H9 (cell line): ENCODE results near the gene STPG1. TPM values are rescaled to one million over a fixed set of nuclear protein-coding genes. Genes with fewer than 3 reads are reported as not detected.
A peak's percentile ranks its signal among the peaks of the same experiment; 100 is the strongest.

Experiments used
- DNase-seq: peaks from one replicate; pipeline ENCODE4 v3.0.0-alpha.2; 2017
- H2AFZ ChIP-seq: one replicate; pipeline ENCODE4 v1.6.1; 2013; ENCODE audit warnings: mild to moderate bottlenecking, low read length, control low read depth, moderate library complexity
- H2AK5ac ChIP-seq: 2 replicates; pipeline ENCODE4 v1.6.1; 2013; ENCODE audit warnings: low read length, control low read depth, mixed read lengths; ENCODE audit not compliant: insufficient read length
- H2BK120ac ChIP-seq: one replicate; pipeline ENCODE4 v1.6.1; 2013; ENCODE audit warnings: low read depth, mild to moderate bottlenecking, low read length, control low read depth, inconsistent platforms; ENCODE audit not compliant: poor library complexity, severe bottlenecking
- H2BK12ac ChIP-seq: 2 replicates; pipeline ENCODE4 v1.6.1; 2013; ENCODE audit warnings: low read length, control low read depth, mixed read lengths, low read depth; ENCODE audit not compliant: insufficient read length
- H2BK15ac ChIP-seq: 2 replicates; pipeline ENCODE4 v1.6.1; 2013; ENCODE audit warnings: low read depth, low read length, control low read depth
- H2BK20ac ChIP-seq: one replicate; pipeline ENCODE4 v1.6.1; 2013; ENCODE audit warnings: low read depth, mild to moderate bottlenecking, low read length, control low read depth, inconsistent platforms; ENCODE audit not compliant: poor library complexity, severe bottlenecking
- H2BK5ac ChIP-seq: 2 replicates; pipeline ENCODE4 v1.6.1; 2013; ENCODE audit warnings: low read length, control low read depth, mixed read lengths; ENCODE audit not compliant: insufficient read length
- H3K14ac ChIP-seq: 2 replicates; pipeline ENCODE4 v1.6.1; 2013; ENCODE audit warnings: low read length, control low read depth; ENCODE audit not compliant: insufficient read depth
- H3K18ac ChIP-seq: 2 replicates; pipeline ENCODE4 v1.6.1; 2013; ENCODE audit warnings: low read depth, mild to moderate bottlenecking, mixed read lengths, low read length, control low read depth; ENCODE audit not compliant: insufficient read length
- H3K23ac ChIP-seq: 2 replicates; pipeline ENCODE4 v1.6.1; 2013; ENCODE audit warnings: low read length, control low read depth, mixed read lengths, low read depth; ENCODE audit not compliant: insufficient read length
- H3K23me2 ChIP-seq: 2 replicates; pipeline ENCODE4 v1.6.1; 2013; ENCODE audit warnings: low read depth, mild to moderate bottlenecking, mixed read lengths, low read length, control low read depth; ENCODE audit not compliant: insufficient read length, poor library complexity, severe bottlenecking
- H3K27ac ChIP-seq: 2 replicates; pipeline ENCODE4 v1.5.1; 2013; ENCODE audit warnings: low read length, control low read depth, mixed read lengths, low read depth; ENCODE audit not compliant: insufficient read length
- H3K27me3 ChIP-seq: 2 replicates; pipeline ENCODE4 v1.6.1; 2013; ENCODE audit warnings: low read length, control low read depth, inconsistent platforms; ENCODE audit not compliant: insufficient read depth
- H3K4ac ChIP-seq: 2 replicates; pipeline ENCODE4 v1.6.1; 2013; ENCODE audit warnings: low read depth, mild to moderate bottlenecking, control low read depth, inconsistent platforms, low read length, moderate library complexity
- H3K4me1 ChIP-seq: 2 replicates; pipeline ENCODE4 v1.6.1; 2013; ENCODE audit warnings: low read length, control low read depth, inconsistent platforms; ENCODE audit not compliant: insufficient read depth
- H3K4me2 ChIP-seq: 2 replicates; pipeline ENCODE4 v1.6.1; 2013; ENCODE audit warnings: low read length, control low read depth, mixed read lengths; ENCODE audit not compliant: insufficient read length, insufficient read depth
- H3K56ac ChIP-seq: 2 replicates; pipeline ENCODE4 v1.6.1; 2013; ENCODE audit warnings: low read depth, mild to moderate bottlenecking, mixed read lengths, low read length, control low read depth; ENCODE audit not compliant: insufficient read length
- H3K79me1 ChIP-seq: 2 replicates; pipeline ENCODE4 v1.6.1; 2013; ENCODE audit warnings: low read depth, mild to moderate bottlenecking, moderate library complexity, low read length, control low read depth, inconsistent platforms; ENCODE audit not compliant: insufficient read depth, poor library complexity, severe bottlenecking
- H3K79me2 ChIP-seq: 2 replicates; pipeline ENCODE4 v1.6.1; 2013; ENCODE audit warnings: low read length, control low read depth, inconsistent platforms; ENCODE audit not compliant: insufficient read depth
- H3K9ac ChIP-seq: 2 replicates; pipeline ENCODE4 v1.6.1; 2013; ENCODE audit warnings: low read length, control low read depth, mixed read lengths; ENCODE audit not compliant: insufficient read length; ENCODE audit errors: extremely low read depth
- H3K9me3 ChIP-seq: one replicate; pipeline ENCODE4 v1.6.1; 2013; ENCODE audit warnings: low read depth, low read length, inconsistent platforms; ENCODE audit not compliant: control insufficient read depth
- H3T11ph ChIP-seq: one replicate; pipeline ENCODE4 v1.6.1; 2013; ENCODE audit warnings: mild to moderate bottlenecking, low read length, control low read depth, inconsistent platforms
- H4K20me1 ChIP-seq: one replicate; pipeline ENCODE4 v1.6.1; 2013; ENCODE audit not compliant: control insufficient read depth, insufficient read length, insufficient read depth
- H4K5ac ChIP-seq: 2 replicates; pipeline ENCODE4 v1.6.1; 2013; ENCODE audit warnings: low read depth, mild to moderate bottlenecking, mixed read lengths, low read length, control low read depth; ENCODE audit not compliant: insufficient read length
- H4K8ac ChIP-seq: replicated peaks from 2 replicates; pipeline ENCODE4 v1.6.1; 2013; ENCODE audit warnings: low read length, control low read depth, mixed read lengths, low read depth; ENCODE audit not compliant: insufficient read length
- H4K91ac ChIP-seq: 2 replicates; pipeline ENCODE4 v1.6.1; 2013; ENCODE audit warnings: low read depth, mild to moderate bottlenecking, moderate library complexity, mixed read lengths, low read length, control low read depth; ENCODE audit not compliant: insufficient read length
- H3K27ac Mint-ChIP-seq, 3 experiments: 2 replicates in 2 of 3; 3 replicates in 1 of 3; pipeline ENCODE4 v1.8.0; 2020 to 2021; ENCODE audit warnings: mixed read lengths in 3 of 3, mild to moderate bottlenecking in 1 of 3, moderate library complexity in 1 of 3
- H3K27me3 Mint-ChIP-seq: 2 replicates; pipeline ENCODE4 v1.8.0; 2021; ENCODE audit warnings: low read depth, mild to moderate bottlenecking, moderate library complexity, mixed read lengths
- H3K36me3 Mint-ChIP-seq, 3 experiments: 2 replicates in 2 of 3; 3 replicates in 1 of 3; pipeline ENCODE4 v1.8.0; 2020 to 2021; ENCODE audit warnings: low read depth in 3 of 3, mixed read lengths in 3 of 3; ENCODE audit not compliant: insufficient read depth in 1 of 3
- H3K4me1 Mint-ChIP-seq, 2 experiments: 2 replicates each; pipeline ENCODE4 v1.8.0; 2020; ENCODE audit warnings: mixed read lengths in 2 of 2
- H3K4me3 Mint-ChIP-seq, 2 experiments: 2 replicates in 1 of 2; 3 replicates in 1 of 2; pipeline ENCODE4 v1.8.0; 2020 to 2021; ENCODE audit warnings: mild to moderate bottlenecking in 2 of 2, mixed read lengths in 2 of 2, moderate library complexity in 1 of 2
- H3K9me3 Mint-ChIP-seq, 2 experiments: 2 replicates in 1 of 2; 3 replicates in 1 of 2; pipeline ENCODE4 v1.8.0; 2020; ENCODE audit warnings: mild to moderate bottlenecking in 2 of 2, mixed read lengths in 2 of 2, moderate library complexity in 1 of 2
- CTCF ChIP-seq: fragments of 200-600 bp; sonication (generic); conservative IDR thresholded peaks from 3 replicates; pipeline ENCODE4 v1.8.0; 2021; ENCODE audit warnings: antibody characterized with exemption, mild to moderate bottlenecking
- WGBS: extraction: QIAGEN DNeasy Blood & Tissue Kit; methylation state at CpG from one replicate; pipeline ENCODE4 v1.1.7; 2013; ENCODE audit warnings: missing lambda C conversion rate, low lambda C conversion rate, mixed read lengths; ENCODE audit not compliant: insufficient read length; ENCODE audit errors: extremely low coverage; 5-methylcytosine and 5-hydroxymethylcytosine counted together
- total RNA-seq: library from RNA; stranded (reverse); gene quantifications from 2 replicates; pipeline ENCODE4 v1.2.1, GENCODE V29; 2021

Gene STPG1
- total RNA-seq, 1 experiment from 2014 or later = 8.3 TPM

- H4K5ac ChIP-seq = no peak overlapping the region
- H3K9me3 ChIP-seq = no peaks in the 10 kb centered on the region
- WGBS = no CpG with 5 or more reads among the region's 3 CpGs
- H3K27me3 ChIP-seq = no peaks in the 10 kb centered on the region
- no peaks in the 10 kb centered on the region for H3K79me1 ChIP-seq
- H4K8ac ChIP-seq = no peak overlapping the region
- H3K27ac Mint-ChIP-seq = 0 out of 7 replicates have a peak overlapping the region, but pooled peaks of 1 of the 3 experiments have one; percentile 1
- H3K79me2 ChIP-seq = no peaks in the 10 kb centered on the region
- H2AFZ ChIP-seq = no peak overlapping the region
- no peak overlapping the region for H2AK5ac ChIP-seq
- no peak overlapping the region for H4K91ac ChIP-seq
- H2BK20ac ChIP-seq = no peak overlapping the region
- no peaks in the 10 kb centered on the region for H4K20me1 ChIP-seq
- no peak overlapping the region for H3K56ac ChIP-seq
- H3K4me1 ChIP-seq = no peaks in the 10 kb centered on the region
- no peak overlapping the region for H3K27ac ChIP-seq
- no peaks in the 10 kb centered on the region for H3K4me1 Mint-ChIP-seq
- no peak for DNase-seq
- H3K4me2 ChIP-seq = no peak overlapping the region
- H2BK5ac ChIP-seq = no peak overlapping the region
- no peak overlapping the region for H3T11ph ChIP-seq
- no peak overlapping the region for H3K9ac ChIP-seq
- H2BK15ac ChIP-seq = no peak overlapping the region
- TF ChIP-seq CTCF = no peak
- peaks cover 0 to 3% (median 0%) of the 10 kb centered on the region in 3 experiments; a peak in 2 of 7 replicates for H3K36me3 Mint-ChIP-seq
- H3K4ac ChIP-seq = no peak overlapping the region
- H3K18ac ChIP-seq = no peak overlapping the region
- H3K9me3 Mint-ChIP-seq = no peaks in the 10 kb centered on the region
- H3K23me2 ChIP-seq = no peaks in the 10 kb centered on the region
- no peak overlapping the region for H2BK120ac ChIP-seq
- no peaks in the 10 kb centered on the region for H3K27me3 Mint-ChIP-seq
- no peak overlapping the region for H3K4me3 Mint-ChIP-seq
- H3K14ac ChIP-seq = no peak overlapping the region
- no peak overlapping the region for H2BK12ac ChIP-seq
- H3K23ac ChIP-seq = no peak overlapping the region
Measured at GRCh38 chr1:24451746-24452145, 38.2 kb upstream of the STPG1 start.
